MG63 (cell line): Measurements from ENCODE around the gene PRKCB. TPM values are rescaled to one million over a fixed set of nuclear protein-coding genes. Genes with fewer than 3 reads are reported as not detected.
"Not testable (repeated sequence)": the region's sequence is repeated elsewhere in the genome, so short reads cannot be mapped to it uniquely, and the experiment has no call there.

Source experiments
- DNase-seq: peaks from one replicate; pipeline ENCODE4 v3.0.0-alpha.2; 2020
- H3K27me3 ChIP-seq: fragments of 250-450 bp; sonication (Bioruptor Pico); 2 replicates; pipeline ENCODE4 v1.5.1; 2020; ENCODE audit warnings: mild to moderate bottlenecking, moderate library complexity
- H3K36me3 ChIP-seq: fragments of 250-450 bp; sonication (Bioruptor Pico); 2 replicates; pipeline ENCODE4 v1.5.1; 2020; ENCODE audit warnings: mild to moderate bottlenecking, moderate library complexity
- H3K4me3 ChIP-seq: fragments of 250-450 bp; sonication (Bioruptor Pico); 2 replicates; pipeline ENCODE4 v1.5.1; 2020; ENCODE audit warnings: mild to moderate bottlenecking, moderate library complexity
- H3K9me3 ChIP-seq: fragments of 250-450 bp; sonication (Bioruptor Pico); 2 replicates; pipeline ENCODE4 v1.5.1; 2020; ENCODE audit warnings: mild to moderate bottlenecking, moderate library complexity
- total RNA-seq: library from RNA; depleted of rRNA; stranded (reverse); fragments of >200 nt; shearing (Covaris generic); gene quantifications from 2 replicates; pipeline ENCODE4 v1.2.3, GENCODE V29; 2014; ENCODE audit warnings: low replicate concordance

The PRKCB gene
- total RNA-seq, 1 experiment from 2014 or later, result not detected

DNA sequence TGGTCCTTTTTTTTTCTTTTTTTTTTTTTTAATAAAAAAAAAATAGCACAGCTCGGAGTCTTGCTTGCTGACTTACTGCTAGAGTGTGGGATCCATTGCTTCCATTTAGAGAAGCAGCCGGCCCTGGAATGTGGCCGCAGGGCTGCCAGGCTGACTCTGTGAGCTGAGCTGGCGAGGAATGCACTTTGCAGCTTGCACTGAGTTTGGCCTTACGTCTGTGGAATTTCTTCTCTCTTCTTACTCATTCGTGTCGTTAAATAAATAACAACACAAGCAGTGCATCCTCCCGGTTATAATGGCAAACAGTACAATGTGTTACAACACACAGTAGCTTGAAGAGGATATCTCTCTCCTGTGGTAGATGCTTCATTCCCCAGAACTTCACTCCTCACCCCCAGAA, 69.2 kb downstream of the PRKCB start:
- no peaks in the 10 kb centered on the region for H3K27me3 ChIP-seq
- no peaks in the 10 kb centered on the region for H3K9me3 ChIP-seq
- DNase-seq, result peak; percentile 80
- no peak overlapping the region for H3K4me3 ChIP-seq
- H3K36me3 ChIP-seq, result no peaks in the 10 kb centered on the region

DNA sequence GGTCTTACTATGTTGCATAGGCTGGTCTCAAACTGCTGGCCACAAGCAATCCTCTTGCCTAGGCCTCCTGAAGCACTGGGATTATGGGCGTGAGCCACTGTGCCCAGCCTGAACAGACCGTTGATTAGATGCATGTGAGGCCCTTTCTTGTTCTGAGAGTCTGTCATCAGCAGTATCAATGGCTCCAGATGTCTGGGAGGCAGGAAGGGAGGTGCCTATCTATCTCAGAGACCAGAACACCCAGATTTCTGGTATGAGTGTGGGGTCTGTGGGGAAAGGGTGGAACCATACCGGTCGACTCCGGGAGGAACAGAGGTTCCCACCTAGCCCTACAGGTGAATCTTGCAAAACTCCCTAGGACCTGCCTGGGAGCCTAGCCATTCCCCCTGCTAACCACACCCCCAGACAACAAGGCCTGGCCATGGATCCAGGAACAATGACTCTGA, 71.7 kb downstream of the PRKCB start:
- H3K27me3 ChIP-seq, result no peaks in the 10 kb centered on the region
- no peak overlapping the region for H3K4me3 ChIP-seq
- no peaks in the 10 kb centered on the region for H3K36me3 ChIP-seq
- no peaks in the 10 kb centered on the region for H3K9me3 ChIP-seq
- DNase-seq, result no peak

DNA sequence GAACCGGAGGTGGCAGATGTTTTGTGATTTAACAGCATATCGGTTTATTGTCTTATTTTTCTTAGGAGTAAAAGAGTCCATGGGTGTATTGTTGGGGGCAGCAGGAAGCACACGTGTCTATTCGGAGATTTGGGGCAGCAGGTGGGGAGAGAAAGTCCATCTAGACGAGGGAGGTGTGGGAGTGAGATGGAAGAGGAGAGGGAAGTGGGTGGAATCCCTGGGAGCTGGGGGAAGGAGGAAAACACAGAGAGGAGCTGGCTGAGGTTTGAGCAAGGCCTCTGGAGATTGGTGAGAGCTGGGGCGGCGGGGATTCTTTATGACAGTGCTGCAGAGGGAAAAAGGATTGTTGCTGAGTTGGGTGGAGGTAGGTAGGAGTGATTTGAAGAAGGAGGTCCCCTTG, 72.1 kb downstream of the PRKCB start:
- H3K36me3 ChIP-seq, result no peaks in the 10 kb centered on the region
- no peaks in the 10 kb centered on the region for H3K27me3 ChIP-seq
- no peaks in the 10 kb centered on the region for H3K9me3 ChIP-seq
- DNase-seq, result no peak
- no peak overlapping the region for H3K4me3 ChIP-seq

DNA sequence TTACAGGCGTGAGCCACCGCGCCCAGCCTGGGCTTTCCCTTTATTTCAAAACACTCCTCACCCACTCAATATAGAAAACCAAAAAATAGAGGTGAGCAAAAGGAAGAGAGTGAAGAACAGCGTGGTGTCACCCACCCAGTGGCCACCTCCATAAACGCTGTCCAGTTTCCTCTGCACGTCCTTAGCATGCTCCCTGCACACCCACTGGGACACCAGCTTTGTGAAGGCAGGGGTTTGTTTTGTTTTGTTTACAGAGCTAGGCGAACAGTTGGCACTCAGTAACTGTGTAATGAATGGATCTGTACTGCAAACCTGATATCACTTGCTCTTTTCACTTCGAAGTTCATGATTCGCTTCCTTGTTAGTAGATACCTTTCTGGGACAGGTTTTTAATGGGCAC, 73.0 kb downstream of the PRKCB start:
- H3K4me3 ChIP-seq, result no peak overlapping the region
- no peaks in the 10 kb centered on the region for H3K9me3 ChIP-seq
- H3K36me3 ChIP-seq, result no peaks in the 10 kb centered on the region
- H3K27me3 ChIP-seq, result no peaks in the 10 kb centered on the region
- no peak for DNase-seq

DNA sequence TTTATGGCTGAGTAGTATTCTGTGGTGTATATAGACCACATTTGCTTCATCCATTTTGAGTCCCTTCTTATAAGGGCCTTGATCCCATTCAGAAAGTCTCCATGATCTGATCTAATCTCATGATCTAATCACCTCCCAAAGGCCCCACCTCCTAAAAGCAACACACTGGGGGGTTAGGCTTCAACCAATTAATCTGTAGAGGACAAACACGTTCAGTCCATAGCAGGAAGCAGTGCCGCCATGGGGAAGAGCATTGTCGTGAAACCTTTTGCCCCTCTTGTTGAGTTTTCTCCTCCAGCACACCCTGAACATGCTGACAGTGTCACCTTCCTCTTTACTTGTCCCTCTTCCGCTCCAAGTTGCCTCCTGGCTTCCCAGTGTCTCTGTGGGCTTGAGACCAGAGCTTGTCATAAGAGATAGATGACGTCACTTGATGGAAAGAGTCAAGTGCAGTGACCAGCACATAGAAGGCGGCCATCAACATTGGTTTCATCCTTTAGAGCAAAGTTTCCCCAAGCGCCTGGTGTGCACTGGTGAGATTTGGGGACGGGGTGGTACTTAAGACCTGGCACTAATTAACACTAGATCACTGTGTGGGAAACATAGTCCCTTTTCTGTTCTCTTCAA, 74.1 kb downstream of the PRKCB start:
- H3K36me3 ChIP-seq, result no peaks in the 10 kb centered on the region
- no peak overlapping the region for H3K4me3 ChIP-seq
- no peak for DNase-seq
- H3K9me3 ChIP-seq, result no peaks in the 10 kb centered on the region
- no peaks in the 10 kb centered on the region for H3K27me3 ChIP-seq

GRCh38 chr16:23914946-23915530, 79.3 kb downstream of the PRKCB start:
- Histone ChIP-seq H3K9me3 (no peaks in the 10 kb centered on the region), H3K4me3 (no peak overlapping the region), H3K27me3 (no peaks in the 10 kb centered on the region), H3K36me3 (no peaks in the 10 kb centered on the region)
- no peak for DNase-seq

DNA sequence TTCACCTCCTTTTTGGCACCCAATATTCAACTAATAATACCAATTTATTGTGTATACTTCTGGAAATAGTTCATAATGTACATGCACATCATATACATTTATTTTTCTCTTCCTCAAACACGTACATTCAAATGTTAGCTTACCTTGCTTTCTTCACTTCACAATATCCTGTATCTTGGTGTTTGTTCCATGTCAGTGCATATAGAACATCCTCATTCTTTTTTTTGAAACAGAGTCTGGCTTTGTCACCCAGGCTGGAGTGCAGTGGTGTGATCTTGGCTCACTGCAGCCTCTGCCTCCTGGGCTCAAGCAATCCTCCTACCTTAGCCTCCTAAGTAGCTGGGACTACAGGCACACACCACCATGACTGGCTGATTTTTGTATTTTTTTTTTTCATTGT, 80.8 kb downstream of the PRKCB start:
- not testable (repeated sequence) for H3K36me3 ChIP-seq, H3K27me3 ChIP-seq, H3K4me3 ChIP-seq, H3K9me3 ChIP-seq, DNase-seq

DNA sequence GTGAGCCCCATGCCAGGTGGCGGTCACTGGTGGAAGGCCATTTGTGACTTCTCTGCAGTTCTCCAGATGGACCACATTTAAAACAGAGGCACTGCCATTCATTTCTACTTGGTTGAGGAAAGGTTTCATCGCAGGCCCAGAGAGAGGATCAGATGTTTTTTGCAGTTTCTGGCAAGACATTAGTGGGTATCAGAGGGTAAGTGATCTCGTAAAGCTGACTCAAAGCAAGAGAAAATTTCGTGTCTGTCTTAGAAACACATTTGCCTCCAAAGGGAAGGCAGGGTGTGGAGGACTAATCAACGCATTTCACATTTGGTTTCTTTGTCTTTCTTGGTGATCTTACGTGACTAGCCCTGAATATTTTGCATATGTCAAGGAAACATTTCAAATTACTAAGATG, 81.8 kb downstream of the PRKCB start:
- DNase-seq, result no peak
- Histone ChIP-seq H3K36me3 (no peaks in the 10 kb centered on the region), H3K27me3 (no peaks in the 10 kb centered on the region; the same call in 1 of the 2 replicates), H3K4me3 (no peak overlapping the region), H3K9me3 (no peaks in the 10 kb centered on the region)

DNA sequence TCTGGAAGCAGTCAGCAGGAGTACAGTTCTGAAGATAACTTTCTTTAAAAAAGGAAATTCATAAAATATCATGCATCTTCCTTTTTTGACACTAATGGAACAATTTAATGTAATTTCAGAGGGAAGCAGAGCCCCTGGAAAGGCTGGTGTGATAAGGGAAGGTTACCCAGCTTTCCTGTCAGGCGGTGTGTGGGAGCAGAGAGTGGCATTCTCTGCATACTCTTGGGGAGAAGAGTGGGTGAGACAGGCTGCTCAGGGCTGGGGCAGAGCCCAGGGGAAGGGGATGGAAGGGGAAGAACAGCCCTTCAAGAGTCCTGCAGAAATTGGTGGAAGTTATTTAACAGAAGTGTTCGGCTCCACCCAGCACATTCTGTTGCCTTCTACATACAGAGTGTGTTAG, 84.7 kb downstream of the PRKCB start:
- Histone ChIP-seq H3K9me3 (no peaks in the 10 kb centered on the region), H3K36me3 (no peaks in the 10 kb centered on the region), H3K4me3 (no peak overlapping the region), H3K27me3 (peaks cover 4% of the 10 kb centered on the region; the same call in 1 of the 2 replicates)
- no peak for DNase-seq

GRCh38 chr16:23920899-23921298, 85.1 kb downstream of the PRKCB start:
- Histone ChIP-seq H3K9me3 (no peaks in the 10 kb centered on the region), H3K4me3 (no peak overlapping the region), H3K36me3 (no peaks in the 10 kb centered on the region), H3K27me3 (peaks cover 4% of the 10 kb centered on the region; the same call in 1 of the 2 replicates)
- no peak for DNase-seq

- DNase-seq, result no peak
- Histone ChIP-seq H3K27me3 (peaks cover 4% of the 10 kb centered on the region; the same call in 1 of the 2 replicates), H3K4me3 (no peak overlapping the region), H3K36me3 (no peaks in the 10 kb centered on the region), H3K9me3 (no peaks in the 10 kb centered on the region)
Observed at GRCh38 chr16:23922406-23922805, 86.6 kb downstream of the PRKCB start.

- H3K36me3 ChIP-seq, result no peaks in the 10 kb centered on the region
- H3K4me3 ChIP-seq, result no peak overlapping the region
- H3K27me3 ChIP-seq, result peaks cover 4% of the 10 kb centered on the region; the same call in 1 of the 2 replicates
- DNase-seq, result no peak
- H3K9me3 ChIP-seq, result no peaks in the 10 kb centered on the region
Observed at GRCh38 chr16:23924128-23924527, 88.3 kb downstream of the PRKCB start.

GRCh38 chr16:23927796-23928195, 92.0 kb downstream of the PRKCB start:
- DNase-seq, result no peak
- 0 out of 2 replicates have a peak, but pooled peaks cover 4% of the 10 kb centered on the region for H3K27me3 ChIP-seq
- no peaks in the 10 kb centered on the region for H3K36me3 ChIP-seq
- H3K9me3 ChIP-seq, result no peaks in the 10 kb centered on the region
- no peak overlapping the region for H3K4me3 ChIP-seq

DNA sequence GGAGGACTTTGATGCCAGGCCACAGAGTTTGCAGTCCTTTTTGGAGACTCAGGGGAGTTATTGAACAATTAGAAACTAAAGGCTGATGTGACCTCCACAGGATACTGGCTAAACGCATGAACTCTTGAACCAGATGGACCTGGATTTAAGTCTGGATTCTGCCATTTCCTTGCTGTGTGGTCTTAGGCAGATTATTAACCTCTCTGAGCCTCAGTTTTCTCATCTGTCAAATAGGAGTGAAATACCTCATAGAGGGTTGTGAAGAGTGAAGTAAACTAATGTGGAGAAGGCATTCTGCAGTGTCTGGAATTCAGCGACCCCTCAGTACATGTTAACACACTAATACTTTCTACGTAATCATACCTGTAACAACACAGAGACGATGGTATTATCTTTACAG, 93.5 kb downstream of the PRKCB start:
- Histone ChIP-seq H3K4me3 (no peak overlapping the region), H3K36me3 (no peaks in the 10 kb centered on the region), H3K27me3 (no peaks in the 10 kb centered on the region), H3K9me3 (no peaks in the 10 kb centered on the region)
- no peak for DNase-seq

- no peak overlapping the region for H3K4me3 ChIP-seq
- no peak for DNase-seq
- no peaks in the 10 kb centered on the region for H3K27me3 ChIP-seq
- H3K9me3 ChIP-seq, result no peaks in the 10 kb centered on the region
- no peaks in the 10 kb centered on the region for H3K36me3 ChIP-seq
Observed at GRCh38 chr16:23929856-23930255, 94.1 kb downstream of the PRKCB start.

DNA sequence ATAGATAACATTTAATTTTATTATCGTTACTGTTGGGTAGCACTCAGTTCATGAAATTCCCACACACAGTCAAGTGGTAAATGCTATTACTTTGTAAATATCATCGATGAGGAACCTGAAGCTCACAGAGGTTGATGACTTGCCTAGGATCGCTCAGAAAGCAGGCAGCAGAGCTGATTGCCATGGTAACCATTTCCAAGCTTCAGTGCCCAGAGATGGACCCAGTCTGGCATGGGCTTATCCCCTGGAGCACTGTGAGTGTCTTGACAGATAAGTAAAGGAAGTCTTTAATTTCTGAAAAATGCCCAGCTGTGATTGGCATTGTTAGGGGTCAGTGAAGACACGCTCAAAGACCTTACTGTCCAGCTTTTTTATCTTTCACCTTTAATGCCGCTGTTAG, 95.0 kb downstream of the PRKCB start:
- no peak overlapping the region for H3K4me3 ChIP-seq
- no peaks in the 10 kb centered on the region; the same call in 1 of the 2 replicates for H3K27me3 ChIP-seq
- no peaks in the 10 kb centered on the region for H3K9me3 ChIP-seq
- no peak for DNase-seq
- no peaks in the 10 kb centered on the region for H3K36me3 ChIP-seq

GRCh38 chr16:23931199-23931598, 95.4 kb downstream of the PRKCB start:
- no peaks in the 10 kb centered on the region for H3K36me3 ChIP-seq
- no peak for DNase-seq
- no peaks in the 10 kb centered on the region; the same call in 1 of the 2 replicates for H3K27me3 ChIP-seq
- no peak overlapping the region for H3K4me3 ChIP-seq
- H3K9me3 ChIP-seq, result no peaks in the 10 kb centered on the region

GRCh38 chr16:23933650-23934049, 97.9 kb downstream of the PRKCB start:
- DNase-seq, H3K36me3 ChIP-seq, H3K4me3 ChIP-seq, H3K9me3 ChIP-seq, H3K27me3 ChIP-seq: not testable (repeated sequence)
